ENCODE measurements around the gene MACC1. TPM values are rescaled to one million over a fixed set of nuclear protein-coding genes. Genes with fewer than 3 reads are reported as not detected.

Gene MACC1
- total and polyA plus RNA-seq, 9 of the 15 experiments (the other 6 are each of a cell fraction or from before 2014, with no cell fraction given) = 5.9 to 30.2 (median 10.4) TPM

- TF ChIP-seq ARID3B (CRISPR knock-in tag; IDR thresholded peaks at IDR 0.05; ENCODE audit: borderline replicate concordance) (no peak), ZNF512 (tag; IDR thresholded peaks at IDR 0.05) (no peak), ZNF175 (CRISPR knock-in tag; IDR thresholded peaks at IDR 0.05; ENCODE audit: low read depth) (peak; percentile 85; the same call in 1 of the 2 replicates), ZSCAN29 (IDR thresholded peaks at IDR 0.05) (no peak), RNF2 (IDR thresholded peaks at IDR 0.05) (0 out of 2 replicates have a peak, but pooled peaks have one; percentile 26), MAZ (CRISPR knock-in tag; conservative IDR thresholded peaks at IDR 0.05 in 1 of 2, IDR thresholded peaks at IDR 0.05 in 1 of 2) (peak in 1 of 2 experiments; percentile 40; a peak in 2 of 4 replicates), ZBTB2 (IDR thresholded peaks at IDR 0.05) (no peak), LCOR (CRISPR knock-in tag; IDR thresholded peaks at IDR 0.05) (0 out of 2 replicates have a peak, but pooled peaks have one; percentile 53), ADNP (tag; IDR thresholded peaks at IDR 0.05) (no peak), CBFA2T3 (IDR thresholded peaks at IDR 0.05) (peak; percentile 51), HCFC1 (IDR thresholded peaks at IDR 0.05; ENCODE audit: low read depth, low read length) (no peak), ZNF584 (CRISPR knock-in tag; IDR thresholded peaks at IDR 0.05; ENCODE audit: low read depth) (peak; percentile 77; the same call in 1 of the 2 replicates), ZNF592 (IDR thresholded peaks at IDR 0.05) (peak; percentile 87), ZNF347 (CRISPR knock-in tag; IDR thresholded peaks at IDR 0.05; ENCODE audit: low read depth) (no peak), TRIM24 (IDR thresholded peaks at IDR 0.05) (peak in 1 of 2 experiments; percentile 39; a peak in 2 of 4 replicates), CLOCK (CRISPR knock-in tag; IDR thresholded peaks at IDR 0.05; ENCODE audit: borderline replicate concordance) (no peak), CHD2 (IDR thresholded peaks at IDR 0.05; ENCODE audit: low read depth, low read length) (no peak)
These were observed 3.9 kb upstream of the MACC1 start (continued) for GRCh38 chr7:20220921-20221547.
